ENCODE measurements around the gene OLFM4.

Gene OLFM4

GRCh38 chr13:53068585-53069520 lies 40.2 kb downstream of the OLFM4 start:
- DNase-seq: no peak

GRCh38 chr13:53069800-53070199 lies 41.2 kb downstream of the OLFM4 start:
- DNase-seq: no peak

- DNase-seq: no peak
Observed at GRCh38 chr13:53073711-53074110, 45.1 kb downstream of the OLFM4 start.

- no peak for DNase-seq
Observed at GRCh38 chr13:53074114-53074513, 45.5 kb downstream of the OLFM4 start.

GRCh38 chr13:53075356-53076041 lies 46.9 kb downstream of the OLFM4 start:
- no peak for DNase-seq

GRCh38 chr13:53079691-53080090 lies 51.1 kb downstream of the OLFM4 start:
- no peak for DNase-seq

GRCh38 chr13:53088871-53089270 lies 60.3 kb downstream of the OLFM4 start:
- DNase-seq: no peak

- no peak for DNase-seq
Observed at GRCh38 chr13:53089951-53090350, 61.3 kb downstream of the OLFM4 start.

- DNase-seq: no peak
Observed at GRCh38 chr13:53090461-53090860, 61.8 kb downstream of the OLFM4 start.

GRCh38 chr13:53092931-53093330 lies 64.3 kb downstream of the OLFM4 start:
- no peak for DNase-seq

GRCh38 chr13:53098455-53098854 lies 69.8 kb downstream of the OLFM4 start:
- DNase-seq: no peak

- no peak for DNase-seq
Observed at GRCh38 chr13:53100394-53101063, 71.9 kb downstream of the OLFM4 start.
